ENCODE data around the gene RYR2.
"Not testable (repeated sequence)": the region's sequence is repeated elsewhere in the genome, so short reads cannot be mapped to it uniquely, and the experiment has no call there.

Gene RYR2

GRCh38 chr1:237769916-237770315 is 727.9 kb downstream of the RYR2 start:
- no peak for DNase-seq (ENCODE audit: low read depth in 3 of 3, low spot score in 1 of 3)

- DNase-seq (ENCODE audit: low read depth in 3 of 3, low spot score in 1 of 3) = no peak
Measured at GRCh38 chr1:237772009-237772408, 730.0 kb downstream of the RYR2 start.

- DNase-seq (ENCODE audit: low read depth in 3 of 3, low spot score in 1 of 3) = no peak
Measured at GRCh38 chr1:237774246-237774645, 732.3 kb downstream of the RYR2 start.

DNA sequence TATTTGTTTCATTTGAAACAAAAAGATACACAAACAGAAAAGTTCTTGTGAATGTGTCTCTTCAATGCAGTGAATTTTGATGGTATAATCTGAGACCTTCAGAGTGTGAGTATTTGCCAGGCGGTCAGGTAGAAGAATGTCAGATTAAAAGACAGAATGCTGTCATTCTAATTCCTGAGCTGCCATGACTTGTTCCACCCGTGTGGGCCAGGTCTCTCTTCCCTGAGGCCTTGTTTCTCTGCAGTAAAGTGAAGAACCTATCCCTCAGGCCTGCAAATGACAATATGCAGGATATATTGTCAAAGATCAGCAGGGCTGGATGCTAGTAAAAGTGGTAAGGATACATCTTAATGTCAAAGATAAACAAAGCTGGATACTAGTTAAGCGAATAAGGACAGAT is 737.4 kb downstream of the RYR2 start:
- DNase-seq (ENCODE audit: low read depth in 3 of 3, low spot score in 1 of 3) = no peak

- DNase-seq (ENCODE audit: low read depth in 3 of 3, low spot score in 1 of 3) = no peak
Measured at GRCh38 chr1:237786066-237786719, 744.2 kb downstream of the RYR2 start.

- DNase-seq (ENCODE audit: low read depth in 3 of 3, low spot score in 1 of 3) = no peak
Measured at GRCh38 chr1:237788069-237788468, 746.1 kb downstream of the RYR2 start.

- no peak for DNase-seq (ENCODE audit: low read depth in 3 of 3, low spot score in 1 of 3)
Measured at GRCh38 chr1:237789619-237790018, 747.6 kb downstream of the RYR2 start.

DNA sequence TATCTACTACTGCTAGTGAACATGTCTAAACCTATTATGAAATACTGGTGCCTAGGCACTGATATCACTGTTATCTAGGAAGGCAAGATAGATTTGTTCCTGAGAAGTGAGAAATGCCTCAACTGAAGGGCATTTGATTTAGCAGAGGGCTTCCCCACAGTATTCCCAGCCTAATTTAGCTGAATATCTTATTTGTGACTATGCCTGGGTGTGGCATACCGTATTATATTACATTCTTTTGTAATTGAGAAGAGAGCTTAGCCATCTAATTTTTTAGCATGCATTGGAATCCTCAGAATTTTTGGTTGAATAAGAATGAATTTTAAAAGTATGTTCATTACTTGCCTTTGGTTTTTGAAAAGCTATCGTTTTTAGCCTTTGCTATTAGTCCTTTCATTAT is 749.6 kb downstream of the RYR2 start:
- no peak for DNase-seq (ENCODE audit: low read depth in 3 of 3, low spot score in 1 of 3)

DNA sequence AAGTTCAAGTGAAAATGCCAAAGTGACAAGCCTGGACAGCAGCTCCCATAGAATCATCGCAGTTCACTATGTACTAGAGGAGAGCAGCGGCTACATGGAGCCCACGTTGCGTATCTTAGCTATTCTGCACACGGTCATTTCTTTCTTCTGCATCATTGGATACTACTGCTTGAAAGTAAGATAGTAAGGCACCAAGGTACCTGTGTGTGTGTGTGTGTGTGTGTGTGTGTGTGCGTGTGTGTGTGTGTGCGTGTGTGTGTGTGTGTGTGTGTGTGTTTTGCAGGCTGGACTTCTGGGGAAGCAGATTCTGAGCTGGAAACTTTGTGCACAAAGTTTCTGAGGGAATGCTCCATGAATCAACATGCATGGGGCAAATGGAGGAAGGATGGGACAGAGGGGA is 750.2 kb downstream of the RYR2 start:
- DNase-seq (ENCODE audit: low read depth in 3 of 3, low spot score in 1 of 3) = no peak

GRCh38 chr1:237792726-237793125 is 750.7 kb downstream of the RYR2 start:
- DNase-seq (ENCODE audit: low read depth in 3 of 3, low spot score in 1 of 3) = no peak

GRCh38 chr1:237794071-237794470 is 752.1 kb downstream of the RYR2 start:
- no peak for DNase-seq (ENCODE audit: low read depth in 3 of 3, low spot score in 1 of 3)

- no peak for DNase-seq (ENCODE audit: low read depth in 3 of 3, low spot score in 1 of 3)
Measured at GRCh38 chr1:237795558-237795957, 753.6 kb downstream of the RYR2 start.

- no peak for DNase-seq (ENCODE audit: low read depth in 3 of 3, low spot score in 1 of 3)
Measured at GRCh38 chr1:237799762-237800474, 757.9 kb downstream of the RYR2 start.

GRCh38 chr1:237804516-237804915 is 762.5 kb downstream of the RYR2 start:
- DNase-seq (ENCODE audit: low read depth in 3 of 3, low spot score in 1 of 3) = no peak

DNA sequence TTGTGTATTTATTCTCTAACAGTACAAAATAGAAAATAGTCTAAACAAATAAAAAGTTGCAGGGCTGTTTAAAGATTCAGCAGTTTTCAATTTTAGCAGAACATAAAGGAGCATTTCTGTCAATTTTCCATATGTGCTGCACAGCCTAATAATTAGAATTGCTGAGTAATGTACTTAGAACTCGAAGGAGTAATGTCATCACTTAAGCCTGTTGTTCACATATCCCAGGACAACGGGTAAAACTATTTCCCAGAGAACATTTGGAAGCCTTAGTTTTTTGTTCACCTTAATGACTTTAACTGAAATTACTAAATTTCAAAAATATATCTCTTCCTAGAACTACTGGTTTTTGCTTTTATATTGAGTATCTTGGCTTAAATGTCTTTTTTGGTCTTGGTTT is 767.1 kb downstream of the RYR2 start:
- DNase-seq (ENCODE audit: low read depth in 3 of 3, low spot score in 1 of 3) = no peak

DNA sequence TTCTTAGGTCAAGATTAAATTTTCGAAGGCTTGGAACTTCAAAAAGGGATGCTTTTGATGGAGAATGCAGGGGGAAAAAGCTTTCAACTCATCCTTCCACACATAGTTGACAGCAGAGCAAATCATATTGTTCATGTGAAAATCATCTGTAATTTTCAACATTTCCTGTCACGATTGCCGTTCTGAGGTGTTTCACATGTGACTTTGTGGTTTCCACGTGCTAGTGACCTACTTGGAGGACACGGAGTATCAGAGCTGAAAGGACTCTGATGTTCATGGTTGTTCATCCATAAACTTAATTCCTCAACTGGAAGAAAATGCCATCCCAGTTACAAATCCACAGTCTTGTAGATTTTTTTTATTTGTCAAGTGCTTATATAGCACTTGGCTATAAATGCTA is 769.6 kb downstream of the RYR2 start:
- DNase-seq (ENCODE audit: low read depth in 3 of 3, low spot score in 1 of 3) = no peak

DNA sequence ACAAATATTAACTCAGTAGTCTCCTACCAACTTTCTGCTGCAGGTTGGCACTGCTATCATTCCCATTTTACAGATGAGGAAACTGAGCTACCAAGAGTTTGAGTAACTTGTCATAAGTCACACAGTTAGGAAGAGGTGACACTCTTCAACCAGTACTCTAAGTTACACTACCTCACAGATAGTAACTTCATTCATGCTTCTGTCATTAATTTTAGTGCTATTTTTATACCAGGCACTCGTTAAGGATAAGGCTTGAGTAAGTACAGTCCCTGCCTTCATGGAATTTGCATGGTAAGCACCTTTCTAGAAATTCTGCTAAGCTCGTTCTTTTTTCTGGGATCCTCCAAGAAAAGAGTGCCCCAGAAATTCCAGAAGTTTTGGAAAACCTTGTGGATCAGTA is 770.1 kb downstream of the RYR2 start:
- DNase-seq (ENCODE audit: low read depth in 3 of 3, low spot score in 1 of 3) = no peak

DNA sequence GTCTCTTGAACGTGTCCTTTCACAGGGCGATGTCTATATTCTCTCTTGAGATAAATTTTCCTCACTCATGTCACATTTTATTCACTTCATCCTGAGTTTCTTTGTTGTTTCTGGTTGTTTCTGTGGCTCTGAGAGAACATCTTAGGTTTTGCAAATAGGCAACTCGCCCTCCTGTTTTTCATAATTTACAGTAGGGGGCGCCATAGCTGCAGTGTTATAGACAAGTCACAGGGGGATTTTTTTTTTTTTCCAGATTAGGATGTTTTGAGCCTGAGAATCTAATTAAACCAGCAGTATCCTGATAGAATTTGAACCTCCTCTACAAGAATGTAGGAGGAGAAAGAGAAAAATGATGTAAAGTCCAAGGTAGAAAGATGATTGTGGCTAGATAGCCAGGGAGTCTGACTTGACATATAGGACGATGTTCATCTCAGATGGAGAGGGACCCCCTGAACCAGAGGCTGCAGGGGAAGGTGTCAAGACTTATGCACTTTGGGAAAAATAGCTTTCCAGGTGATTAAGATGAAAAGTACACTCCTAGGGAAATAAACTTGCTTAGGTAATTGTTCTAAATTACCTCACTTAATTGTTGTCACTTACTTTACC is 772.4 kb downstream of the RYR2 start:
- DNase-seq (ENCODE audit: low read depth in 3 of 3, low spot score in 1 of 3) = no peak

- DNase-seq (ENCODE audit: low read depth in 3 of 3, low spot score in 1 of 3) = no peak
Measured at GRCh38 chr1:237817277-237817676, 775.3 kb downstream of the RYR2 start.

- not testable (repeated sequence) for DNase-seq (ENCODE audit: low read depth in 3 of 3, low spot score in 1 of 3)
Measured at GRCh38 chr1:237820634-237821033, 778.6 kb downstream of the RYR2 start.

DNA sequence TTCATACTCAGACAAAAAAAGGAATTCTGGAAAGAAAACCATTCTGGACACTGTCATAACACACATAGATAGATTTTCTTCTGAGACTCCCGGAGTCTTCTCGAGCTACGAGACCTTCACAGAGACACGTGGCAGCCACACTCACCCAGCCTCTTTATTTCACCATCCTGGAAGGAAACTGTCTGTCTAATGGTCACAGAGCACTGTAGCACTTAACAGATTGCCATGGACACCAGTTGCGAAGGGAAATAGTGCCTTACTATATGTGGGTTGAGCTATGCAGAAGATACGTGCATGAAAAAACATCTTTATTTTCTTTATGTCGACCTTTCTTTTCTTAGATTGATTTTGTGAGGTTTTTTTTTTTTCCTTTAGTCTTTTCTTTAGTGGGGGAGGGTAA is 790.9 kb downstream of the RYR2 start:
- DNase-seq (ENCODE audit: low read depth in 3 of 3, low spot score in 1 of 3) = no peak

- no peak for DNase-seq (ENCODE audit: low read depth in 3 of 3, low spot score in 1 of 3)
Measured at GRCh38 chr1:237834048-237834447, 792.1 kb downstream of the RYR2 start.

- DNase-seq (ENCODE audit: low read depth in 3 of 3, low spot score in 1 of 3) = no peak
Measured at GRCh38 chr1:237834461-237834860, 792.5 kb downstream of the RYR2 start.

Measured in stimulated activated CD4-positive, alpha-beta T cell treated with anti-CD3 and anti-CD28 coated beads, TNF-alpha, amount 100 ng/mL, for 1 hour (primary cell).